ENCODE data around the gene IFNA17. TPM values are rescaled to one million over a fixed set of nuclear protein-coding genes. Genes with fewer than 3 reads are reported as not detected.
A peak's percentile ranks its signal among the peaks of the same experiment; 100 is the strongest.
"Not testable (repeated sequence)": the region's sequence is repeated elsewhere in the genome, so short reads cannot be mapped to it uniquely, and the experiment has no call there.

Gene IFNA17
- total RNA-seq, 1 donor: not detected

GRCh38 chr9:21239911-21240310, 11.9 kb upstream of the IFNA17 start, which contains the start of gene IFNA14:
TSS of gene IFNA14 (minus strand) at chr9:21240005. CDS start at chr9:21239935, 70 bp downstream.
- Histone ChIP-seq H3K27ac (ENCODE audit: low read depth, low read length) (no peak within 1 kb of the TSS), H3K36me3 (ENCODE audit: insufficient read depth, low read length) (no peaks in the 10 kb centered on the region), H3K4me3 (ENCODE audit: insufficient read depth, low read length) (no peak within 1 kb of the TSS), H3K4me1 (ENCODE audit: insufficient read depth, low read length) (no peaks in the 10 kb centered on the region), H3K9me3 (ENCODE audit: low read depth, low read length) (no peaks in the 10 kb centered on the region), H3K79me2 (ENCODE audit: insufficient read depth, low read length) (no peaks in the 10 kb centered on the region), H3K4me2 (ENCODE audit: insufficient read depth, low read length) (no peak within 1 kb of the TSS), H2AFZ (ENCODE audit: low read length) (no peak within 1 kb of the TSS), H4K20me1 (ENCODE audit: insufficient read depth, low read length) (no peaks in the 10 kb centered on the region), H3K27me3 (ENCODE audit: insufficient read depth, low read length) (peaks cover 14% of the 10 kb centered on the region)
- no peak for DNase-seq (ENCODE audit: insufficient read length, low spot score, missing footprints)
- no peak for TF ChIP-seq CTCF (IDR thresholded peaks at IDR 0.05; ENCODE audit: extremely low read depth, low read depth, low read length)

GRCh38 chr9:21236360-21236714, 8.3 kb upstream of the IFNA17 start:
- H3K4me2 ChIP-seq (ENCODE audit: insufficient read depth, low read length): not testable (repeated sequence)

GRCh38 chr9:21235468-21236359, 7.7 kb upstream of the IFNA17 start:
- H2AFZ ChIP-seq (ENCODE audit: low read length); H3K4me2 ChIP-seq (ENCODE audit: insufficient read depth, low read length): not testable (repeated sequence)
- peak; percentile 59 for TF ChIP-seq CTCF (IDR thresholded peaks at IDR 0.05; ENCODE audit: extremely low read depth, low read depth, low read length)

More at GRCh38 chr9:21236360-21236714, 8.3 kb upstream of the IFNA17 start:
- H2AFZ ChIP-seq (ENCODE audit: low read length); H4K20me1 ChIP-seq (ENCODE audit: insufficient read depth, low read length); H3K79me2 ChIP-seq (ENCODE audit: insufficient read depth, low read length); H3K27me3 ChIP-seq (ENCODE audit: insufficient read depth, low read length); H3K9me3 ChIP-seq (ENCODE audit: low read depth, low read length); H3K36me3 ChIP-seq (ENCODE audit: insufficient read depth, low read length); H3K4me3 ChIP-seq (ENCODE audit: insufficient read depth, low read length); H3K27ac ChIP-seq (ENCODE audit: low read depth, low read length); H3K4me1 ChIP-seq (ENCODE audit: insufficient read depth, low read length); DNase-seq (ENCODE audit: insufficient read length, low spot score, missing footprints): not testable (repeated sequence)

GRCh38 chr9:21234153-21234687, 6.2 kb upstream of the IFNA17 start:
- H4K20me1 ChIP-seq (ENCODE audit: insufficient read depth, low read length): no peaks in the 10 kb centered on the region
- H3K4me1 ChIP-seq (ENCODE audit: insufficient read depth, low read length): no peaks in the 10 kb centered on the region
- no peak overlapping the region for H3K4me3 ChIP-seq (ENCODE audit: insufficient read depth, low read length)
- peaks cover 2% of the 10 kb centered on the region for H3K27me3 ChIP-seq (ENCODE audit: insufficient read depth, low read length)
- no peaks in the 10 kb centered on the region for H3K9me3 ChIP-seq (ENCODE audit: low read depth, low read length)
- no peak overlapping the region for H3K4me2 ChIP-seq (ENCODE audit: insufficient read depth, low read length)
- no peak for TF ChIP-seq CTCF (IDR thresholded peaks at IDR 0.05; ENCODE audit: extremely low read depth, low read depth, low read length)
- no peak overlapping the region for H3K27ac ChIP-seq (ENCODE audit: low read depth, low read length)
- H3K36me3 ChIP-seq (ENCODE audit: insufficient read depth, low read length): no peaks in the 10 kb centered on the region
- H2AFZ ChIP-seq (ENCODE audit: low read length): no peak overlapping the region
- no peak for DNase-seq (ENCODE audit: insufficient read length, low spot score, missing footprints)
- H3K79me2 ChIP-seq (ENCODE audit: insufficient read depth, low read length): no peaks in the 10 kb centered on the region

More at GRCh38 chr9:21235468-21236359, 7.7 kb upstream of the IFNA17 start:
- not testable (repeated sequence) for H3K4me1 ChIP-seq (ENCODE audit: insufficient read depth, low read length); H3K79me2 ChIP-seq (ENCODE audit: insufficient read depth, low read length); H3K9me3 ChIP-seq (ENCODE audit: low read depth, low read length); H3K36me3 ChIP-seq (ENCODE audit: insufficient read depth, low read length); H3K27me3 ChIP-seq (ENCODE audit: insufficient read depth, low read length); H4K20me1 ChIP-seq (ENCODE audit: insufficient read depth, low read length); H3K27ac ChIP-seq (ENCODE audit: low read depth, low read length); H3K4me3 ChIP-seq (ENCODE audit: insufficient read depth, low read length)
- DNase-seq (ENCODE audit: insufficient read length, low spot score, missing footprints): peak; percentile 30

Data from osteoblast (primary cell).